ENCODE data around the gene ADA. TPM values are rescaled to one million over a fixed set of nuclear protein-coding genes. Genes with fewer than 3 reads are reported as not detected.

ADA gene
- total and polyA plus RNA-seq, 2 of the 13 experiments (the other 11 are each of a cell fraction or from before 2014, with no cell fraction given): 2.5 to 11.3 TPM

- peak; percentile 63 for TF ChIP-seq ZFX (CRISPR knock-in tag; IDR thresholded peaks at IDR 0.05; ENCODE audit: low read depth)
- no peak for TF ChIP-seq ETS1 (CRISPR knock-in tag; IDR thresholded peaks at IDR 0.05)
- TF ChIP-seq TBX2 (CRISPR knock-in tag; IDR thresholded peaks at IDR 0.05; ENCODE audit: borderline replicate concordance): no peak
- 0 out of 2 replicates have a peak, but pooled peaks have one; percentile 58 for TF ChIP-seq SNAPC5 (CRISPR knock-in tag; IDR thresholded peaks at IDR 0.05; ENCODE audit: borderline replicate concordance)
- 0 out of 2 replicates have a peak, but pooled peaks have one; percentile 83 for TF ChIP-seq ZNF713 (CRISPR knock-in tag; IDR thresholded peaks at IDR 0.05)
- TF ChIP-seq ZBTB40 (IDR thresholded peaks at IDR 0.05): no peak
- no peak for TF ChIP-seq ZBTB40 (CRISPR knock-in tag; IDR thresholded peaks at IDR 0.05)
- TF ChIP-seq PAF1 (CRISPR knock-in tag; IDR thresholded peaks at IDR 0.05): no peak
- TF ChIP-seq RERE (CRISPR knock-in tag; IDR thresholded peaks at IDR 0.05; ENCODE audit: low read depth): no peak
- no peak for TF ChIP-seq RFXAP (CRISPR knock-in tag; IDR thresholded peaks at IDR 0.05; ENCODE audit: borderline replicate concordance)
- TF ChIP-seq SAP130 (CRISPR knock-in tag; IDR thresholded peaks at IDR 0.05; ENCODE audit: low read depth): peak; percentile 39; the same call in 1 of the 2 replicates
- 0 out of 2 replicates have a peak, but pooled peaks have one; percentile 22 for TF ChIP-seq ZSCAN9 (CRISPR knock-in tag; IDR thresholded peaks at IDR 0.05; ENCODE audit: borderline replicate concordance)
Measured at GRCh38 chr20:44642203-44643153, 9.0 kb downstream of the ADA start (continued).

All from HepG2 (cell line).